GM12878 (cell line): ENCODE data around the gene FGD4. TPM values are rescaled to one million over a fixed set of nuclear protein-coding genes. Genes with fewer than 3 reads are reported as not detected.

Source experiments
- ATAC-seq: fragments of 200-7000 bp; cut with Tn5 transposase; 3 replicates; pipeline ENCODE4 v1.9.1; 2020; ENCODE audit warnings: mild to moderate bottlenecking, moderate library complexity
- BruUV-seq: library from RNA; stranded (reverse); fragments of 400-500 nt; replicated peaks from 2 replicates; lab custom pipeline; 2021; lab: Mats Ljungman, UMichigan
- CTCF ChIA-PET: fragments of 300-600 bp; sonication (Branson Sonifier 250); formaldehyde crosslinking; extraction: SDS; loops from one replicate; lab custom pipeline; 2021; ENCODE audit warnings: inconsistent platforms; lab: Yijun Ruan, JAX
- POLR2A ChIA-PET: fragments of 350-600 bp; formaldehyde crosslinking; extraction: SDS; loops from one replicate; lab custom pipeline; 2021; ENCODE audit warnings: inconsistent platforms; lab: Charles Lee
- RAD21 ChIA-PET: fragments of 300-600 bp; sonication (Branson Sonifier 250); formaldehyde crosslinking; loops from one replicate; lab custom pipeline; 2023; ENCODE audit warnings: antibody characterized with exemption; ENCODE audit not compliant: unreplicated experiment; lab: Charles Lee
- SMC1A ChIA-PET: fragments of 300-600 bp; sonication (Branson Sonifier 250); formaldehyde crosslinking; loops from one replicate; lab custom pipeline; 2023; ENCODE audit not compliant: unreplicated experiment, uncharacterized antibody; lab: Charles Lee
- DNase-seq: peaks from one replicate; pipeline ENCODE4 v3.0.0-alpha.2; 2011; ENCODE audit warnings: low read depth, low spot score
- FAIRE-seq: peaks from 3 replicates; lab custom pipeline; 2011; peaks lifted over from hg19 to GRCh38; lab: Jason Lieb, UNC
- H2AFZ ChIP-seq: 2 replicates; pipeline ENCODE4 v1.6.0; 2011; ENCODE audit warnings: low read depth, low read length, control low read depth; ENCODE audit not compliant: control insufficient read depth
- H3K27ac ChIP-seq: 2 replicates; pipeline ENCODE4 v1.5.1; 2011; ENCODE audit warnings: control low read depth; ENCODE audit not compliant: control insufficient read depth, insufficient read depth
- H3K27me3 ChIP-seq, 2 experiments: replicated peaks in 1 of 2; 2 replicates each; pipeline versions ENCODE4 v1.6.0 to v1.6.1; 2011; ENCODE audit warnings: low read length in 1 of 2; ENCODE audit not compliant: control insufficient read depth in 2 of 2, insufficient read depth in 2 of 2
- H3K36me3 ChIP-seq, 2 experiments: 2 replicates each; pipeline ENCODE4 v1.5.1; 2011; ENCODE audit warnings: low read length in 1 of 2; ENCODE audit not compliant: control insufficient read depth in 2 of 2, insufficient read depth in 2 of 2
- H3K4me1 ChIP-seq: 2 replicates; pipeline ENCODE4 v1.6.1; 2011; ENCODE audit warnings: mild to moderate bottlenecking, low read length, moderate library complexity, mixed read lengths; ENCODE audit not compliant: control insufficient read depth, insufficient read depth
- H3K4me2 ChIP-seq: 2 replicates; pipeline ENCODE4 v1.6.0; 2011; ENCODE audit warnings: control low read depth; ENCODE audit not compliant: control insufficient read depth, insufficient read depth
- H3K4me3 ChIP-seq: fragments of 200-600 bp; sonication (generic); 2 replicates; pipeline ENCODE4 v1.5.1; 2016
- H3K79me2 ChIP-seq: 2 replicates; pipeline ENCODE4 v1.6.0; 2011; ENCODE audit warnings: low read length; ENCODE audit not compliant: control insufficient read depth, insufficient read depth
- H3K9ac ChIP-seq: 2 replicates; pipeline ENCODE4 v1.8.0; 2011; ENCODE audit warnings: low read length, control low read depth, mixed read lengths; ENCODE audit not compliant: control insufficient read depth, insufficient read depth
- H3K9me3 ChIP-seq: replicated peaks from 3 replicates; pipeline ENCODE4 v1.5.1; 2011; ENCODE audit warnings: mild to moderate bottlenecking, low read length; ENCODE audit not compliant: control insufficient read depth, insufficient read depth
- H4K20me1 ChIP-seq: 2 replicates; pipeline ENCODE4 v1.6.0; 2011; ENCODE audit not compliant: control insufficient read depth, insufficient read depth
- BRCA1 ChIP-seq: IDR thresholded peaks from 2 replicates; pipeline ENCODE4 v1.6.1; 2011; ENCODE audit warnings: low read depth, low read length, improper control_type of control experiment
- DPF2 ChIP-seq: fragments of 450-650 bp; IDR thresholded peaks from 2 replicates; pipeline ENCODE4 v1.6.1; 2017; ENCODE audit warnings: mild to moderate bottlenecking
- KLF5 ChIP-seq: fragments of 450-650 bp; IDR thresholded peaks from 2 replicates; pipeline ENCODE4 v1.6.1; 2014; ENCODE audit warnings: mild to moderate bottlenecking; ENCODE audit not compliant: partially characterized antibody
- PAX5 ChIP-seq: IDR thresholded peaks from 2 replicates; pipeline ENCODE4 v1.6.1; 2011; ENCODE audit warnings: low read depth, low read length, borderline replicate concordance
- PML ChIP-seq: IDR thresholded peaks from 2 replicates; pipeline ENCODE4 v1.6.1; 2012; ENCODE audit warnings: low read length, inconsistent platforms
- RUNX3 ChIP-seq: IDR thresholded peaks from 2 replicates; pipeline ENCODE4 v1.6.1; 2012; ENCODE audit warnings: low read length, inconsistent platforms
- SIN3A ChIP-seq: IDR thresholded peaks from 2 replicates; pipeline ENCODE4 v1.6.1; 2012; ENCODE audit warnings: low read depth, low read length, improper control_type of control experiment
- YBX1 ChIP-seq: fragments of 450-650 bp; IDR thresholded peaks from 2 replicates; pipeline ENCODE4 v1.6.1; 2016; ENCODE audit warnings: antibody characterized with exemption
- ZNF217 ChIP-seq: fragments of 450-650 bp; IDR thresholded peaks from 2 replicates; pipeline ENCODE4 v1.6.1; 2017; ENCODE audit warnings: antibody characterized with exemption, mild to moderate bottlenecking
- WGBS: methylation state at CpG from one replicate; pipeline ENCODE4 v1.1.6; 2016; ENCODE audit warnings: low lambda C conversion rate; ENCODE audit not compliant: insufficient replicate concordance, insufficient coverage; ENCODE audit errors: missing lambda C conversion rate; 5-methylcytosine and 5-hydroxymethylcytosine counted together
- in situ Hi-C: fragments of 300-500 bp; cut with MboI; formaldehyde crosslinking; loops from 9 replicates; pipeline ENCODE4 v1.14.3; 2018; ENCODE audit warnings: mixed read lengths
- intact Hi-C: fragments of 100-400 bp; cut with micrococcal nuclease; formaldehyde crosslinking; loops from one replicate; pipeline ENCODE4 v1.14.2; 2022; ENCODE audit not compliant: unreplicated experiment
- polyA plus RNA-seq, 11 experiments: library from polyadenylated mRNA; depleted of rRNA in 4 of 11; unstranded in 6 of 11; stranded (reverse) in 5 of 11; fragments of >200 nt; fragmentation: Nextera tagmentation in 4 of 11; fragmentation: Illumina TruSeq in 1 of 11; extraction: Ambion mirVana in 4 of 11; extraction: Trizol in 1 of 11; gene quantifications; 1 replicate in 1 of 11; 2 replicates in 10 of 11; pipeline versions ENCODE4 v1.2.1 to v1.2.3, GENCODE V29; 2011 to 2016; ENCODE audit warnings: inconsistent platforms in 2 of 11, missing spikeins in 2 of 11, low read depth in 1 of 11
- total RNA-seq, 4 experiments: library from RNA; depleted of rRNA in 3 of 4; stranded (reverse); fragments of >200 nt in 3 of 4; fragmentation: Illumina TruSeq in 1 of 4; extraction: Trizol in 1 of 4; gene quantifications; 2 replicates each; pipeline versions ENCODE4 v1.2.1 to v1.2.3, GENCODE V29; 2013 to 2021
- TF ChIP-seq, protein P1 (sequence below): fragments of 450-650 bp; formaldehyde crosslinking; IDR thresholded peaks from 2 replicates; pipeline ENCODE4 v1.4.0; 2020; ENCODE audit warnings: mild to moderate bottlenecking, moderate library complexity
- TF ChIP-seq, protein P2 (sequence below): fragments of 450-650 bp; IDR thresholded peaks from 2 replicates; pipeline ENCODE4 v1.6.1; 2016; ENCODE audit warnings: mild to moderate bottlenecking

FGD4 gene
- total and polyA plus RNA-seq, 10 of the 15 experiments (the other 5 are each of a cell fraction or from before 2014, with no cell fraction given): 0.01 to 0.18 (median 0.08) TPM; not detected in 3

DNA sequence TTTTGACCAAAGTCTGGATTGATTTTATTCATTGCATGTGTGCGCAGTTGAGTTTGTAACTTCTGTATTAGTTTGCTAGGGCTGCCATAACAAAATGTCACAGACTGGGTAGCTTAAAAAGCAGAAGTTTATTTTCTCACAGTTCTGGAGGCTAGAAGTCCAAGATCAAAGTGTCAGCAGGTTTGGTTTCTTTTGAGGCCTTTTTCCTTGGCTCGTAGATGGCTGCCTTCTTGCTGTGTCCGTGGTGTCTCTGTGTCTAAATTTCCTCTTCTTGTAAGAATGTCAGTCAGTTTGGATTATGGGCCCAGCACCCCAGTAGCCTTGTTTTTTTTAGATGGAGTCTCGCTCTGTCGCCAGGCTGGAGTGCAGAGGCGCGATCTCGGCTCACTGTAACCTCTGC, 291.6 kb downstream of the FGD4 start (continued):
- TF ChIP-seq, protein P1, sequence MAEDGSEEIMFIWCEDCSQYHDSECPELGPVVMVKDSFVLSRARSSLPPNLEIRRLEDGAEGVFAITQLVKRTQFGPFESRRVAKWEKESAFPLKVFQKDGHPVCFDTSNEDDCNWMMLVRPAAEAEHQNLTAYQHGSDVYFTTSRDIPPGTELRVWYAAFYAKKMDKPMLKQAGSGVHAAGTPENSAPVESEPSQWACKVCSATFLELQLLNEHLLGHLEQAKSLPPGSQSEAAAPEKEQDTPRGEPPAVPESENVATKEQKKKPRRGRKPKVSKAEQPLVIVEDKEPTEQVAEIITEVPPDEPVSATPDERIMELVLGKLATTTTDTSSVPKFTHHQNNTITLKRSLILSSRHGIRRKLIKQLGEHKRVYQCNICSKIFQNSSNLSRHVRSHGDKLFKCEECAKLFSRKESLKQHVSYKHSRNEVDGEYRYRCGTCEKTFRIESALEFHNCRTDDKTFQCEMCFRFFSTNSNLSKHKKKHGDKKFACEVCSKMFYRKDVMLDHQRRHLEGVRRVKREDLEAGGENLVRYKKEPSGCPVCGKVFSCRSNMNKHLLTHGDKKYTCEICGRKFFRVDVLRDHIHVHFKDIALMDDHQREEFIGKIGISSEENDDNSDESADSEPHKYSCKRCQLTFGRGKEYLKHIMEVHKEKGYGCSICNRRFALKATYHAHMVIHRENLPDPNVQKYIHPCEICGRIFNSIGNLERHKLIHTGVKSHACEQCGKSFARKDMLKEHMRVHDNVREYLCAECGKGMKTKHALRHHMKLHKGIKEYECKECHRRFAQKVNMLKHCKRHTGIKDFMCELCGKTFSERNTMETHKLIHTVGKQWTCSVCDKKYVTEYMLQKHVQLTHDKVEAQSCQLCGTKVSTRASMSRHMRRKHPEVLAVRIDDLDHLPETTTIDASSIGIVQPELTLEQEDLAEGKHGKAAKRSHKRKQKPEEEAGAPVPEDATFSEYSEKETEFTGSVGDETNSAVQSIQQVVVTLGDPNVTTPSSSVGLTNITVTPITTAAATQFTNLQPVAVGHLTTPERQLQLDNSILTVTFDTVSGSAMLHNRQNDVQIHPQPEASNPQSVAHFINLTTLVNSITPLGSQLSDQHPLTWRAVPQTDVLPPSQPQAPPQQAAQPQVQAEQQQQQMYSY (CRISPR knock-in tag): no peak
- no peak for TF ChIP-seq BRCA1
- TF ChIP-seq, protein P2, sequence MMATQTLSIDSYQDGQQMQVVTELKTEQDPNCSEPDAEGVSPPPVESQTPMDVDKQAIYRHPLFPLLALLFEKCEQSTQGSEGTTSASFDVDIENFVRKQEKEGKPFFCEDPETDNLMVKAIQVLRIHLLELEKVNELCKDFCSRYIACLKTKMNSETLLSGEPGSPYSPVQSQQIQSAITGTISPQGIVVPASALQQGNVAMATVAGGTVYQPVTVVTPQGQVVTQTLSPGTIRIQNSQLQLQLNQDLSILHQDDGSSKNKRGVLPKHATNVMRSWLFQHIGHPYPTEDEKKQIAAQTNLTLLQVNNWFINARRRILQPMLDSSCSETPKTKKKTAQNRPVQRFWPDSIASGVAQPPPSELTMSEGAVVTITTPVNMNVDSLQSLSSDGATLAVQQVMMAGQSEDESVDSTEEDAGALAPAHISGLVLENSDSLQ: no peak
- no peak for TF ChIP-seq ZNF217
- no peak for TF ChIP-seq KLF5
- TF ChIP-seq PML: no peak
- no peak for TF ChIP-seq PAX5
- TF ChIP-seq, all 136 proteins: peak for 0

DNA sequence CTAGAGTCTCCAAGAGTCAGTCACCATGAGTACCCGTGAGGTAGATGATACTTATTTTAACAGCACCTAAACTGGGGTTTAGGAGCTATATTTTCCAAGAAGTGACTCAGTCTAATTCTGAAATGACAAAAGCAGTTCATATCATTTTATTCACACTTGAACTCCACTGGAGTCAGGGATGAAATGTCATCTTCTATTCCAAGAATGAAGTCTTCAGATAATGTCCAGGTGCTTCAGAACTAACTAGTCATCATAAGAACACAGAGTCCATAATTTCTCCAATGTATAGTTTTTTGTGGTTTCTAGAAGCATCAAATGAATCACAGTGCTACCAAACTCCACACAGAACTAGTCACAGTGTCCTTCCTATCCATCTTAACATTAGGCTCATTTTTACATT, 293.0 kb downstream of the FGD4 start:
- BruUV-seq: no TSS peak
- ATAC-seq (peak; percentile 42), DNase-seq (no peak), FAIRE-seq (peak; percentile 52)
- Histone ChIP-seq H3K36me3 (peaks cover 0 to 1% of the 10 kb centered on the region in 2 experiments; a peak in 1 of 4 replicates), H2AFZ (no peak overlapping the region), H3K4me1 (no peaks in the 10 kb centered on the region), H3K79me2 (peaks cover 81% of the 10 kb centered on the region), H3K27me3 (no peaks in the 10 kb centered on the region), H3K27ac (no peak overlapping the region), H3K9ac (no peak overlapping the region), H3K9me3 (peaks cover 3% of the 10 kb centered on the region; the same call in 1 of the 3 replicates), H3K4me3 (no peak overlapping the region), H4K20me1 (no peaks in the 10 kb centered on the region; the same call in 1 of the 2 replicates), H3K4me2 (no peak overlapping the region)
- RAD21 ChIA-PET: no interaction called here
- 25% methylated on average over 1 of the region's 1 CpG for WGBS
- TF ChIP-seq DPF2 (no peak), YBX1 (no peak), RUNX3 (peak; percentile 21; the same call in 1 of the 2 replicates), SIN3A (no peak)
- TF ChIP-seq, protein P2: no peak
- SMC1A ChIA-PET: no interaction called here
- CTCF ChIA-PET: interaction anchor here (0.6 to 7.0 kb wide), 2 partner anchors 9 to 64 kb away, joined by 5 to 32 read pairs; partner anchors contain the start of gene YARS2
- in situ Hi-C loops (loop anchor here (5.0 kb wide), 1 partner anchor 50 kb away; no protein-coding TSS in a partner anchor), intact Hi-C loops (no loop called here)
- POLR2A ChIA-PET: no interaction called here
